Small intestine (tissue), 7 donors: ENCODE measurements around the gene ATXN7. TPM values are rescaled to one million over a fixed set of nuclear protein-coding genes. Genes with fewer than 3 reads are reported as not detected.

Experiments
- DNase-seq, 2 donors: peaks; one replicate each; pipeline versions ENCODE4 v3.0.0 to v3.0.0-alpha.2; 2013
- FAIRE-seq: peaks from 2 replicates; lab custom pipeline; 2012; peaks lifted over from hg19 to GRCh38; lab: Jason Lieb, UNC
- H3K27ac ChIP-seq, 3 donors: one replicate each; pipeline ENCODE4 v1.5.1; 2013; ENCODE audit warnings: low read length in 2 of 3, mild to moderate bottlenecking in 2 of 3, control low read depth in 1 of 3, inconsistent platforms in 1 of 3, low read depth in 1 of 3, moderate library complexity in 1 of 3
- H3K27me3 ChIP-seq, 3 donors: one replicate each; pipeline ENCODE4 v1.6.1; 2013; ENCODE audit warnings: low read length in 3 of 3, inconsistent platforms in 1 of 3; ENCODE audit not compliant: control insufficient read depth in 3 of 3, insufficient read depth in 3 of 3
- H3K36me3 ChIP-seq, 3 donors: one replicate each; pipeline ENCODE4 v1.6.1; 2013; ENCODE audit warnings: low read length in 3 of 3, inconsistent platforms in 1 of 3, low read depth in 1 of 3, mild to moderate bottlenecking in 1 of 3, moderate library complexity in 1 of 3; ENCODE audit not compliant: control insufficient read depth in 3 of 3, insufficient read depth in 2 of 3
- H3K4me1 ChIP-seq, 3 donors: one replicate each; pipeline ENCODE4 v1.6.1; 2013; ENCODE audit warnings: low read length in 2 of 3, inconsistent platforms in 1 of 3, low read depth in 1 of 3, mild to moderate bottlenecking in 1 of 3, moderate library complexity in 1 of 3; ENCODE audit not compliant: control insufficient read depth in 3 of 3, insufficient read depth in 2 of 3
- H3K4me3 ChIP-seq, 3 donors: one replicate each; pipeline ENCODE4 v1.5.1; 2013; ENCODE audit warnings: low read length in 3 of 3, control low read depth in 1 of 3, inconsistent platforms in 1 of 3, low read depth in 1 of 3, mild to moderate bottlenecking in 1 of 3, moderate library complexity in 1 of 3
- H3K9me3 ChIP-seq, 2 donors: one replicate each; pipeline ENCODE4 v1.6.1; 2013; ENCODE audit warnings: low read depth in 1 of 2, low read length in 1 of 2; ENCODE audit not compliant: control insufficient read depth in 2 of 2, insufficient read depth in 1 of 2
- WGBS, 3 donors: extraction: QIAGEN DNeasy Blood & Tissue Kit; methylation state at CpG; one replicate each; pipeline ENCODE4 v1.1.7; 2013; 5-methylcytosine and 5-hydroxymethylcytosine counted together
- polyA plus RNA-seq, 4 donors: library from polyadenylated mRNA; stranded (reverse) in 3 of 4; unstranded in 1 of 4; fragments of 200-250 nt in 3 of 4; fragments of 120-200 nt in 1 of 4; gene quantifications; one replicate each; pipeline versions ENCODE4 v1.2.1 to v1.2.3, GENCODE V29; 2013
- donor health status: healthy with polysubstance abuse.
- donor health status: control.
- donor health status: control.
- donor health status: Bipolar disorder and iron deficiency.
- donor health status: healthy.

Gene ATXN7
- polyA plus RNA-seq, 4 donors = 2.4 to 17.0 (median 5.3) TPM

DNA sequence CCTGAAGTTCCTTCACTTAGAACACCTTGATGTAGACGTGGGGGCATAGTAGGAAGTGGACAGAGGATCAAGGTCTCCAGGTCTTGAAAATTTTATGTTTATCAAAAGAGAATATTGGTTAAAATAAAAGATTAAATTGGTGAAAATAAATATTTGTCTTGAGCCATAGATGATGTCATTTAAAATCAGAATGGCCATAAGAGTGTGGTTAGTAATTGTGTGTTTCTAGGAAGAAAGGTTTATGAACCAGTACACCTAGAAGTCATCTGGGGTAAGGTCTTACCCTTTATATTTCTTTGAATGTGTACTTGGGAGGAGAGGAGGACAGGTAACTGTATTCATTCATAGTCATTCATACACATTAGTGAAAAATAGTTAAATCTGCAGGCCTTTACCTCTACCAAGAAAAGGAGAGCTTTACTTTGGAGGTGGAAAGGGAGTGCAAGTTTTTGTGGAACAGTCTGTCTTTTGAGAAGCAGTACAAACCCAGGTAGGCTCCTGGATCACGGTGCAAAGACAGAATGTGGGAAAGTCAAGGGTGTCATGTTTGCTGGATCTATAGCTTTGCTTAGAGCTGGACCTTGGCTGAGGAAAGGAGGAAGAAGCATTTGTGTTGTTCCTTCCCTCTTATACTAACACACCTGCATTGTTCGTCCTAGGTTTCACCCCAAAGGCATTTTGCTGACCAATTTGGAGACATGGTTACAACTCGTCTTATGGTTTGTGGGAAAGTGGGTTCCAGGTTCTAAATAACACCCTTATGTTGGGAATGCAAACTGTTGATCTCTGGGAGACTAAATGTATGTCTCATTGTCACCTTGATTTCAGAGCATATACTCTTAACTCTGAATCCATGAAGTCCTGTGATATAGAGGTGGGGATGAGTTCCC, 42.3 kb downstream of the ATXN7 start:
- no peak for DNase-seq
- WGBS, 3 donors = 91 to 93% (median 92%) methylated on average over 4 of the region's 4 CpGs
- H3K4me3 ChIP-seq = no peak overlapping the region
- no peak for FAIRE-seq
- H3K36me3 ChIP-seq = peaks cover 0 to 14% (median 0%) of the 10 kb centered on the region in 3 donors
- H3K27ac ChIP-seq = no peak overlapping the region
- no peaks in the 10 kb centered on the region for H3K27me3 ChIP-seq
- H3K9me3 ChIP-seq = no peaks in the 10 kb centered on the region
- H3K4me1 ChIP-seq = no peaks in the 10 kb centered on the region

GRCh38 chr3:63908081-63908736, 44.5 kb downstream of the ATXN7 start:
- no peak for FAIRE-seq
- Histone ChIP-seq H3K9me3 (no peaks in the 10 kb centered on the region), H3K36me3 (peaks cover 0 to 7% (median 0%) of the 10 kb centered on the region in 3 donors), H3K4me3 (no peak overlapping the region), H3K27me3 (no peaks in the 10 kb centered on the region), H3K27ac (no peak overlapping the region), H3K4me1 (peaks cover 0 to 3% (median 0%) of the 10 kb centered on the region in 3 donors)
- no peak for DNase-seq
- WGBS, 3 donors = 72 to 84% (median 79%) methylated on average over 2 of the region's 2 CpGs

GRCh38 chr3:63908776-63909175, 45.1 kb downstream of the ATXN7 start:
- DNase-seq (no peak), FAIRE-seq (no peak)
- no peak overlapping the region for H3K4me3 ChIP-seq
- H3K4me1 ChIP-seq = peaks cover 0 to 7% (median under 1%) of the 10 kb centered on the region in 3 donors
- no peaks in the 10 kb centered on the region for H3K27me3 ChIP-seq
- H3K27ac ChIP-seq = no peak overlapping the region
- peaks cover 0 to 7% (median 0%) of the 10 kb centered on the region in 3 donors for H3K36me3 ChIP-seq
- WGBS, 3 donors = 94 to 100% (median 96%) methylated on average over 1 of the region's 1 CpG
- no peaks in the 10 kb centered on the region for H3K9me3 ChIP-seq

DNA sequence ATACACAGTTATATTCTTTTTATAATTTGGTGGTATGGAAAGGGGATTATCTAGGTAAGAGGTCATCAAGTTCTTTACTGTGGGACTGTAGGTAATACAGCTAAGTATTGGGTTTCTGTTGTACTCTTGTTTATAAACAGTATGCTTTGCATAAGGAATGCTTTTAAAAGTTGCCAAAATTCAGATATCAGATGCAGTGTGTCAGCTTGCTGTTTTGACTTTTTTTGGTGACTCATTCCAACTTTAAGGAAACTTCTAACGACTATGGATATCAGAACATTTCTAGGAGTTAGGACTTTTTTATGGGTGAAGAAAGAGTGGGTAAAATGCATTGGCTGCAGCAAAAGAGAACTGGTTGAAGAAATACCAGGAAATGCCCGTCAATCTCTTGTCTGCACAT, 45.8 kb downstream of the ATXN7 start:
- DNase-seq (no peak), FAIRE-seq (no peak)
- H3K27me3 ChIP-seq = no peaks in the 10 kb centered on the region
- peaks cover 2 to 7% (median 2%) of the 10 kb centered on the region in 3 donors for H3K4me1 ChIP-seq
- WGBS, 3 donors = 75 to 87% (median 82%) methylated on average over 2 of the region's 2 CpGs
- H3K4me3 ChIP-seq = no peak overlapping the region
- H3K36me3 ChIP-seq = peaks cover 0 to 7% (median 0%) of the 10 kb centered on the region in 3 donors
- no peak overlapping the region for H3K27ac ChIP-seq
- H3K9me3 ChIP-seq = no peaks in the 10 kb centered on the region

- H3K27me3 ChIP-seq = no peaks in the 10 kb centered on the region
- H3K9me3 ChIP-seq = no peaks in the 10 kb centered on the region
- H3K4me1 ChIP-seq = peaks cover 2 to 7% (median 2%) of the 10 kb centered on the region in 3 donors
- FAIRE-seq = no peak
- H3K36me3 ChIP-seq = peaks cover 0 to 11% (median 0%) of the 10 kb centered on the region in 3 donors
- H3K4me3 ChIP-seq = no peak overlapping the region
- 89 to 99% (median 93%) methylated on average over 4 of the region's 4 CpGs for WGBS, 3 donors
- no peak for DNase-seq
- H3K27ac ChIP-seq = no peak overlapping the region
Observed at GRCh38 chr3:63910001-63910400, 46.3 kb downstream of the ATXN7 start.

- peak overlapping the region in 1 of 3 donors; percentile 63 for H3K4me3 ChIP-seq
- 7 to 31% (median 9%) methylated on average over 1 of the region's 1 CpG for WGBS, 3 donors
- H3K27me3 ChIP-seq = no peaks in the 10 kb centered on the region
- H3K4me1 ChIP-seq = peaks cover 2 to 7% (median 2%) of the 10 kb centered on the region in 3 donors
- FAIRE-seq (no peak), DNase-seq (peak; percentile 25 to 45)
- peaks cover 0 to 11% (median 0%) of the 10 kb centered on the region in 3 donors for H3K36me3 ChIP-seq
- H3K27ac ChIP-seq = peak overlapping the region; percentile 90 to 99 (median 93)
- no peaks in the 10 kb centered on the region for H3K9me3 ChIP-seq
Observed at GRCh38 chr3:63910891-63911290, 47.2 kb downstream of the ATXN7 start.

- 0 to 1% (median 0%) methylated on average over 18 of the region's 18 CpGs for WGBS, 3 donors
- Histone ChIP-seq H3K27me3 (no peaks in the 10 kb centered on the region), H3K9me3 (no peaks in the 10 kb centered on the region), H3K4me1 (peaks cover 2 to 7% (median 2%) of the 10 kb centered on the region in 3 donors), H3K27ac (peak overlapping the region; percentile 90 to 99 (median 93)), H3K36me3 (peaks cover 0 to 11% (median 0%) of the 10 kb centered on the region in 3 donors), H3K4me3 (peak overlapping the region; percentile 63 to 91 (median 89))
- DNase-seq (no peak), FAIRE-seq (no peak)
Observed at GRCh38 chr3:63911509-63911872, 47.8 kb downstream of the ATXN7 start.
